ENCODE results near the gene SLC10A7. TPM values are rescaled to one million over a fixed set of nuclear protein-coding genes. Genes with fewer than 3 reads are reported as not detected.

SLC10A7 gene, protein sequence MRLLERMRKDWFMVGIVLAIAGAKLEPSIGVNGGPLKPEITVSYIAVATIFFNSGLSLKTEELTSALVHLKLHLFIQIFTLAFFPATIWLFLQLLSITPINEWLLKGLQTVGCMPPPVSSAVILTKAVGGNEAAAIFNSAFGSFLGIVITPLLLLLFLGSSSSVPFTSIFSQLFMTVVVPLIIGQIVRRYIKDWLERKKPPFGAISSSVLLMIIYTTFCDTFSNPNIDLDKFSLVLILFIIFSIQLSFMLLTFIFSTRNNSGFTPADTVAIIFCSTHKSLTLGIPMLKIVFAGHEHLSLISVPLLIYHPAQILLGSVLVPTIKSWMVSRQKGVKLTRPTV
- total RNA-seq = 10 to 100 TPM; 10.1 to 24.5 (median 11.7) TPM

GRCh38 chr4:146521541-146522097, at the start of gene SLC10A7:
Gene SLC10A7 (minus strand): TSS chr4:146521940. CDS start chr4:146521717, 223 bp downstream.
- Histone ChIP-seq H3K4me1 (peaks cover 23% of the 10 kb centered on the region), H3K27me3 (no peaks in the 10 kb centered on the region), H3K36me3 (no peaks in the 10 kb centered on the region), H3K4me3 (peak within 1 kb of the TSS; percentile 81), H3K27ac (peak within 1 kb of the TSS; percentile 68), H3K9me3 (no peaks in the 10 kb centered on the region)
- no peak for TF ChIP-seq POLR2A (IDR thresholded peaks at IDR 0.05)
- TF ChIP-seq CTCF (IDR thresholded peaks at IDR 0.05) = no peak
- TF ChIP-seq EP300 (IDR thresholded peaks at IDR 0.05) = no peak
- no peak for TF ChIP-seq POLR2AphosphoS5 (IDR thresholded peaks at IDR 0.05)
- DNase-seq (ENCODE audit: low spot score in 2 of 2) = peak; percentile 79 to 89
- under 1% methylated on average over 30 of the region's 30 CpGs for WGBS

DNA sequence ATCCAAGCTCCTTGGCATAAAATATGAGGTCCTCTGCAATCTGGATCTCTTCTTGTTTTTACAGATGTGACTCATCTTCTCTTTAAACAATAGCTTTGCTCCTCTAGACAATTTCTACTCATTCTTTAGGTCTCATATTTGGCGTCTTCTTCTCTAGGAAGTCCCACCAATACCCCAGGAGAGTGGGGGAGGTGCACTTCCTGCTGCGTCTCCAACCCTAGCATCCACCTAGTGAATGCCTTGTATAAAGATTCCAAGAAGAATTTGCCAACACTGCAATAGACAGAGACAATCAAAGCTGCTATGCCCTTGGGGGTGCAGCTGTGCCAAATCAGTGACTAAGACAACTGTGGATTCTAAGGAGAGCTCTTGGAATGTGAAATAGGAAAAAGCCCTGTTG, 45.7 kb upstream of the SLC10A7 start:
- 37% methylated on average over 2 of the region's 2 CpGs for WGBS
- no peak for DNase-seq (ENCODE audit: low spot score in 2 of 2)
- Histone ChIP-seq H3K4me3 (no peak overlapping the region), H3K9me3 (no peaks in the 10 kb centered on the region), H3K36me3 (no peaks in the 10 kb centered on the region), H3K27ac (no peak overlapping the region), H3K4me1 (no peaks in the 10 kb centered on the region), H3K27me3 (no peaks in the 10 kb centered on the region)
- TF ChIP-seq EP300 (IDR thresholded peaks at IDR 0.05) (no peak), POLR2A (IDR thresholded peaks at IDR 0.05) (no peak), POLR2AphosphoS5 (IDR thresholded peaks at IDR 0.05) (no peak), CTCF (IDR thresholded peaks at IDR 0.05) (no peak)

- H3K27ac ChIP-seq = no peak overlapping the region
- no peak for DNase-seq (ENCODE audit: low spot score in 2 of 2)
- no peak overlapping the region for H3K4me3 ChIP-seq
- no peaks in the 10 kb centered on the region for H3K27me3 ChIP-seq
- 59% methylated on average over 3 of the region's 3 CpGs for WGBS
- no peaks in the 10 kb centered on the region for H3K36me3 ChIP-seq
- no peaks in the 10 kb centered on the region for H3K9me3 ChIP-seq
- no peaks in the 10 kb centered on the region for H3K4me1 ChIP-seq
- TF ChIP-seq POLR2AphosphoS5 (IDR thresholded peaks at IDR 0.05) = no peak
- no peak for TF ChIP-seq POLR2A (IDR thresholded peaks at IDR 0.05)
- no peak for TF ChIP-seq EP300 (IDR thresholded peaks at IDR 0.05)
- no peak for TF ChIP-seq CTCF (IDR thresholded peaks at IDR 0.05)
These were observed 42.8 kb upstream of the SLC10A7 start for GRCh38 chr4:146564492-146564891.

- H3K27ac ChIP-seq = no peak overlapping the region
- H3K36me3 ChIP-seq = no peaks in the 10 kb centered on the region
These were observed 28.4 kb upstream of the SLC10A7 start for GRCh38 chr4:146550161-146550560.

More at GRCh38 chr4:146550161-146550560, 28.4 kb upstream of the SLC10A7 start:
- Histone ChIP-seq H3K27me3 (no peaks in the 10 kb centered on the region), H3K4me3 (no peak overlapping the region), H3K4me1 (no peaks in the 10 kb centered on the region), H3K9me3 (no peaks in the 10 kb centered on the region)
- 75% methylated on average over 3 of the region's 3 CpGs for WGBS
- TF ChIP-seq POLR2A (IDR thresholded peaks at IDR 0.05) (no peak), POLR2AphosphoS5 (IDR thresholded peaks at IDR 0.05) (no peak), EP300 (IDR thresholded peaks at IDR 0.05) (no peak), CTCF (IDR thresholded peaks at IDR 0.05) (no peak)
- DNase-seq (ENCODE audit: low spot score in 2 of 2) = no peak
